A549 (cell line): ENCODE measurements around the gene MAP6. TPM values are rescaled to one million over a fixed set of nuclear protein-coding genes. Genes with fewer than 3 reads are reported as not detected.

ENCODE experiments used
- ATAC-seq, 2 experiments: fragments of 200-7000 bp in 1 of 2; fragments of >200 bp in 1 of 2; cut with Nextera tagmentation in 1 of 2; cut with Tn5 transposase in 1 of 2; 3 replicates each; pipeline versions ENCODE4 v1.8.0 to v1.9.1; 2018 to 2020; ENCODE audit warnings: mild to moderate bottlenecking in 1 of 2, moderate library complexity in 1 of 2
- CTCF ChIA-PET: fragments of 300-600 bp; sonication (Branson Sonifier 250); formaldehyde crosslinking; extraction: SDS; loops from one replicate; lab custom pipeline; 2021; ENCODE audit warnings: antibody characterized with exemption, inconsistent platforms; lab: Yijun Ruan, JAX
- POLR2A ChIA-PET: fragments of 350-600 bp; formaldehyde crosslinking; extraction: SDS; loops from one replicate; lab custom pipeline; 2021; ENCODE audit warnings: antibody characterized with exemption, inconsistent platforms; lab: Yijun Ruan, JAX
- DNase-seq, 2 experiments: peaks; one replicate each; pipeline versions ENCODE4 v3.0.0 to v3.0.0-alpha.2; 2011 to 2016; ENCODE audit warnings: low read depth in 1 of 2, low spot score in 1 of 2
- FAIRE-seq: peaks from 2 replicates; lab custom pipeline; 2011; peaks lifted over from hg19 to GRCh38; lab: Jason Lieb, UNC
- H3K27ac ChIP-seq, 2 experiments: fragments of >200 bp; sonication (Bioruptor Twin); formaldehyde crosslinking; 3 replicates each; pipeline ENCODE4 v1.5.1; 2016 to 2017
- H3K4me1 ChIP-seq: fragments of >200 bp; sonication (Bioruptor Twin); formaldehyde crosslinking; 3 replicates; pipeline ENCODE4 v1.6.1; 2016
- H3K4me2 ChIP-seq: fragments of >200 bp; sonication (Bioruptor Twin); formaldehyde crosslinking; 3 replicates; pipeline ENCODE4 v1.6.1; 2016
- H3K4me3 ChIP-seq: fragments of >200 bp; sonication (Bioruptor Twin); formaldehyde crosslinking; 3 replicates; pipeline ENCODE4 v1.5.1; 2016
- H3K9me3 ChIP-seq: fragments of >200 bp; sonication (Bioruptor Twin); formaldehyde crosslinking; 3 replicates; pipeline ENCODE4 v1.6.1; 2016
- CBX2 ChIP-seq: fragments of 200-600 bp; sonication (generic); IDR thresholded peaks from 2 replicates; pipeline ENCODE4 v1.6.1; 2016; ENCODE audit warnings: low read depth, mild to moderate bottlenecking, borderline replicate concordance
- CBX8 ChIP-seq: fragments of 200-600 bp; sonication (generic); IDR thresholded peaks from 2 replicates; pipeline ENCODE4 v1.6.1; 2016
- CHD2 ChIP-seq: fragments of 150-350 bp; IDR thresholded peaks from 2 replicates; pipeline ENCODE4 v1.6.1; 2014; ENCODE audit warnings: low read length; ENCODE audit not compliant: partially characterized antibody
- CHD4 ChIP-seq: fragments of 200-600 bp; sonication (generic); IDR thresholded peaks from 2 replicates; pipeline ENCODE4 v1.6.1; 2016; ENCODE audit warnings: antibody characterized with exemption, mild to moderate bottlenecking, borderline replicate concordance
- EHMT2 ChIP-seq: fragments of 200-600 bp; sonication (generic); IDR thresholded peaks from 2 replicates; pipeline ENCODE4 v1.6.1; 2016; ENCODE audit warnings: antibody characterized with exemption, low read depth, mild to moderate bottlenecking, moderate library complexity
- ESRRA ChIP-seq: fragments of 150-350 bp; IDR thresholded peaks from 2 replicates; pipeline ENCODE4 v1.6.1; 2014; ENCODE audit warnings: mild to moderate bottlenecking, low read length, borderline replicate concordance
- FOSL2 ChIP-seq, 2 experiments: fragments of 450-650 bp in 1 of 2; fragments of >200 bp in 1 of 2; sonication (Bioruptor Twin) in 1 of 2; formaldehyde crosslinking; IDR thresholded peaks; 2 replicates each; pipeline versions ENCODE4 v1.5.0 to v1.6.1; 2016 to 2020; ENCODE audit warnings: mild to moderate bottlenecking in 1 of 2, moderate library complexity in 1 of 2
- GATA3 ChIP-seq: IDR thresholded peaks from 2 replicates; pipeline ENCODE4 v1.6.1; 2012; ENCODE audit warnings: borderline replicate concordance
- HDAC2 ChIP-seq: fragments of 200-600 bp; sonication (generic); IDR thresholded peaks from 2 replicates; pipeline ENCODE4 v1.6.1; 2016
- HEYL ChIP-seq: fragments of 250-450 bp; sonication (Bioruptor Pico); IDR thresholded peaks from 2 replicates; pipeline ENCODE4 v1.8.0; 2021; ENCODE audit warnings: mild to moderate bottlenecking, moderate library complexity
- HOXB13 ChIP-seq: fragments of 250-450 bp; sonication (Bioruptor Pico); IDR thresholded peaks from 2 replicates; pipeline ENCODE4 v1.5.0; 2020; ENCODE audit warnings: low read depth, mild to moderate bottlenecking, moderate library complexity
- KDM5A ChIP-seq: fragments of 200-600 bp; sonication (generic); IDR thresholded peaks from 2 replicates; pipeline ENCODE4 v1.6.1; 2016; ENCODE audit warnings: antibody characterized with exemption, mild to moderate bottlenecking
- NPAS2 ChIP-seq: fragments of 250-450 bp; sonication (Bioruptor Pico); IDR thresholded peaks from 2 replicates; pipeline ENCODE4 v1.8.0; 2022; ENCODE audit warnings: mild to moderate bottlenecking, moderate library complexity, borderline replicate concordance
- PHF8 ChIP-seq: fragments of 200-600 bp; sonication (generic); IDR thresholded peaks from 2 replicates; pipeline ENCODE4 v1.6.1; 2016; ENCODE audit warnings: low read depth, mild to moderate bottlenecking, antibody characterized with exemption, moderate library complexity, borderline replicate concordance
- POLR2AphosphoS2 ChIP-seq: conservative IDR thresholded peaks from 2 replicates; pipeline ENCODE4 v1.6.1; 2012; ENCODE audit warnings: low read length, improper control_type of control experiment, inconsistent platforms
- RARB ChIP-seq: fragments of 250-450 bp; sonication (Bioruptor Pico); IDR thresholded peaks from 2 replicates; pipeline ENCODE4 v1.8.0; 2021; ENCODE audit warnings: mild to moderate bottlenecking, moderate library complexity
- RNF2 ChIP-seq: fragments of 200-600 bp; sonication (generic); IDR thresholded peaks from 2 replicates; pipeline ENCODE4 v1.6.1; 2016; ENCODE audit warnings: low read depth, mild to moderate bottlenecking, antibody characterized with exemption, moderate library complexity, borderline replicate concordance
- ZC3H11A ChIP-seq: fragments of 450-650 bp; IDR thresholded peaks from 2 replicates; pipeline ENCODE4 v1.6.1; 2014; ENCODE audit warnings: antibody characterized with exemption, mild to moderate bottlenecking
- ZNF302 ChIP-seq: fragments of 250-450 bp; sonication (Bioruptor Pico); IDR thresholded peaks from 2 replicates; pipeline ENCODE4 v1.9.0; 2021; ENCODE audit warnings: inconsistent platforms, mild to moderate bottlenecking, moderate library complexity
- WGBS: methylation state at CpG from one replicate; pipeline ENCODE4 v1.1.6; 2017; ENCODE audit errors: missing lambda C conversion rate; 5-methylcytosine and 5-hydroxymethylcytosine counted together
- polyA plus RNA-seq, 4 experiments: library from polyadenylated mRNA; depleted of rRNA in 3 of 4; stranded (reverse); fragments of >200 nt; fragmentation: RNase III in 1 of 4; extraction: RNeasy Plus Mini Kit Qiagen cat#74134 plus additional on column Dnase treatment in 1 of 4; gene quantifications; 2 replicates in 3 of 4; 3 replicates in 1 of 4; pipeline ENCODE4 v1.2.3, GENCODE V29; 2011 to 2017
- TF ChIP-seq, protein P1 (sequence below): fragments of 250-450 bp; sonication (Bioruptor Pico); IDR thresholded peaks from 2 replicates; pipeline ENCODE4 v1.5.0; 2021; ENCODE audit warnings: mild to moderate bottlenecking, moderate library complexity, borderline replicate concordance
- TF ChIP-seq, protein P2 (sequence below): IDR thresholded peaks from 2 replicates; pipeline ENCODE4 v1.6.1; 2012
- TF ChIP-seq, protein P3 (sequence below): fragments of >200 bp; sonication (Bioruptor Twin); formaldehyde crosslinking; IDR thresholded peaks from 2 replicates; pipeline ENCODE4 v1.6.1; 2016
- TF ChIP-seq, protein P4 (sequence below): fragments of 150-350 bp; IDR thresholded peaks from 2 replicates; pipeline ENCODE4 v1.6.1; 2014; ENCODE audit warnings: low read depth, mild to moderate bottlenecking, low read length
- TF ChIP-seq, protein P5 (sequence below): fragments of >200 bp; sonication (Bioruptor Twin); formaldehyde crosslinking; IDR thresholded peaks from 3 replicates; pipeline ENCODE4 v1.6.1; 2016
- TF ChIP-seq, protein P6 (sequence below): fragments of 200-600 bp; sonication (generic); IDR thresholded peaks from 2 replicates; pipeline ENCODE4 v1.6.1; 2016; ENCODE audit warnings: antibody characterized with exemption, mild to moderate bottlenecking, moderate library complexity

MAP6 gene
- polyA plus RNA-seq, 2 of the 4 experiments (the other 2 are of a cell fraction): 1.1 to 2.1 TPM

DNA sequence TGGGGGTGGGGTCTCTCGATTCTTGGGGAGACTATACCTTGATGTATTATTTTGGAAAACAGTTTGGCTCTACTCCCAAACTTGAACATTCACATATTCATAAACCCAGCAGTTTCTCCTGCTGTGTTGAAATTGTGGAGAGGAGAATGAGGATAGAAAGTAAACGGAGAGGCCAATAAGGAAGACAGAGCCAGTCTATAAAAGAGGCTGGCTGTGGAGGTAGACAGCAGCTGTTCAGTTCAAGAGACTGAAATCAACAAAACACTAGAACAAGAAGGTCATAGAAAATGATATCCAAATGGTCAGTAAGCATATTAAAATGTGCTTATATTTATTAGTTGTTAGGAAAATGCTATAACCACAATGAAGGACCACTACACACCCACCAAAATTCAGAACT, 46.9 kb upstream of the MAP6 start (continued):
- TF ChIP-seq, protein P1, sequence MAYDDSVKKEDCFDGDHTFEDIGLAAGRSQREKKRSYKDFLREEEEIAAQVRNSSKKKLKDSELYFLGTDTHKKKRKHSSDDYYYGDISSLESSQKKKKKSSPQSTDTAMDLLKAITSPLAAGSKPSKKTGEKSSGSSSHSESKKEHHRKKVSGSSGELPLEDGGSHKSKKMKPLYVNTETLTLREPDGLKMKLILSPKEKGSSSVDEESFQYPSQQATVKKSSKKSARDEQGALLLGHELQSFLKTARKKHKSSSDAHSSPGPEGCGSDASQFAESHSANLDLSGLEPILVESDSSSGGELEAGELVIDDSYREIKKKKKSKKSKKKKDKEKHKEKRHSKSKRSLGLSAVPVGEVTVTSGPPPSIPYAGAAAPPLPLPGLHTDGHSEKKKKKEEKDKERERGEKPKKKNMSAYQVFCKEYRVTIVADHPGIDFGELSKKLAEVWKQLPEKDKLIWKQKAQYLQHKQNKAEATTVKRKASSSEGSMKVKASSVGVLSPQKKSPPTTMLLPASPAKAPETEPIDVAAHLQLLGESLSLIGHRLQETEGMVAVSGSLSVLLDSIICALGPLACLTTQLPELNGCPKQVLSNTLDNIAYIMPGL (CRISPR knock-in tag): no peak
- TF ChIP-seq FOSL2 (IDR thresholded peaks at IDR 0.05): no peak
- TF ChIP-seq FOSL2 (CRISPR knock-in tag; IDR thresholded peaks at IDR 0.05): no peak
- no peak for TF ChIP-seq KDM5A
- TF ChIP-seq, protein P2, sequence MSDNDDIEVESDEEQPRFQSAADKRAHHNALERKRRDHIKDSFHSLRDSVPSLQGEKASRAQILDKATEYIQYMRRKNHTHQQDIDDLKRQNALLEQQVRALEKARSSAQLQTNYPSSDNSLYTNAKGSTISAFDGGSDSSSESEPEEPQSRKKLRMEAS: no peak
- no peak for TF ChIP-seq PHF8
- TF ChIP-seq HDAC2: no peak
- TF ChIP-seq POLR2AphosphoS2: no peak
- TF ChIP-seq CBX8: no peak
- TF ChIP-seq CBX2: no peak

- H3K9me3 ChIP-seq: no peaks in the 10 kb centered on the region
- TF ChIP-seq EHMT2 (no peak), ZC3H11A (no peak), ESRRA (no peak), CHD2 (no peak), CHD4 (no peak), HEYL (CRISPR knock-in tag) (no peak), RNF2 (no peak), ZNF302 (CRISPR knock-in tag) (no peak), GATA3 (no peak), KDM5A (no peak), RARB (CRISPR knock-in tag) (no peak), NPAS2 (CRISPR knock-in tag) (no peak), HDAC2 (no peak), PHF8 (no peak), HOXB13 (CRISPR knock-in tag) (no peak)
- TF ChIP-seq, protein P3, sequence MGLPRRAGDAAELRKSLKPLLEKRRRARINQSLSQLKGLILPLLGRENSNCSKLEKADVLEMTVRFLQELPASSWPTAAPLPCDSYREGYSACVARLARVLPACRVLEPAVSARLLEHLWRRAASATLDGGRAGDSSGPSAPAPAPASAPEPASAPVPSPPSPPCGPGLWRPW: no peak
- TF ChIP-seq, protein P4, sequence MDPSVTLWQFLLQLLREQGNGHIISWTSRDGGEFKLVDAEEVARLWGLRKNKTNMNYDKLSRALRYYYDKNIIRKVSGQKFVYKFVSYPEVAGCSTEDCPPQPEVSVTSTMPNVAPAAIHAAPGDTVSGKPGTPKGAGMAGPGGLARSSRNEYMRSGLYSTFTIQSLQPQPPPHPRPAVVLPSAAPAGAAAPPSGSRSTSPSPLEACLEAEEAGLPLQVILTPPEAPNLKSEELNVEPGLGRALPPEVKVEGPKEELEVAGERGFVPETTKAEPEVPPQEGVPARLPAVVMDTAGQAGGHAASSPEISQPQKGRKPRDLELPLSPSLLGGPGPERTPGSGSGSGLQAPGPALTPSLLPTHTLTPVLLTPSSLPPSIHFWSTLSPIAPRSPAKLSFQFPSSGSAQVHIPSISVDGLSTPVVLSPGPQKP: no peak
- TF ChIP-seq, protein P5, sequence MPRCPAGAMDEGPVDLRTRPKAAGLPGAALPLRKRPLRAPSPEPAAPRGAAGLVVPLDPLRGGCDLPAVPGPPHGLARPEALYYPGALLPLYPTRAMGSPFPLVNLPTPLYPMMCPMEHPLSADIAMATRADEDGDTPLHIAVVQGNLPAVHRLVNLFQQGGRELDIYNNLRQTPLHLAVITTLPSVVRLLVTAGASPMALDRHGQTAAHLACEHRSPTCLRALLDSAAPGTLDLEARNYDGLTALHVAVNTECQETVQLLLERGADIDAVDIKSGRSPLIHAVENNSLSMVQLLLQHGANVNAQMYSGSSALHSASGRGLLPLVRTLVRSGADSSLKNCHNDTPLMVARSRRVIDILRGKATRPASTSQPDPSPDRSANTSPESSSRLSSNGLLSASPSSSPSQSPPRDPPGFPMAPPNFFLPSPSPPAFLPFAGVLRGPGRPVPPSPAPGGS: no peak
- TF ChIP-seq, protein P6, sequence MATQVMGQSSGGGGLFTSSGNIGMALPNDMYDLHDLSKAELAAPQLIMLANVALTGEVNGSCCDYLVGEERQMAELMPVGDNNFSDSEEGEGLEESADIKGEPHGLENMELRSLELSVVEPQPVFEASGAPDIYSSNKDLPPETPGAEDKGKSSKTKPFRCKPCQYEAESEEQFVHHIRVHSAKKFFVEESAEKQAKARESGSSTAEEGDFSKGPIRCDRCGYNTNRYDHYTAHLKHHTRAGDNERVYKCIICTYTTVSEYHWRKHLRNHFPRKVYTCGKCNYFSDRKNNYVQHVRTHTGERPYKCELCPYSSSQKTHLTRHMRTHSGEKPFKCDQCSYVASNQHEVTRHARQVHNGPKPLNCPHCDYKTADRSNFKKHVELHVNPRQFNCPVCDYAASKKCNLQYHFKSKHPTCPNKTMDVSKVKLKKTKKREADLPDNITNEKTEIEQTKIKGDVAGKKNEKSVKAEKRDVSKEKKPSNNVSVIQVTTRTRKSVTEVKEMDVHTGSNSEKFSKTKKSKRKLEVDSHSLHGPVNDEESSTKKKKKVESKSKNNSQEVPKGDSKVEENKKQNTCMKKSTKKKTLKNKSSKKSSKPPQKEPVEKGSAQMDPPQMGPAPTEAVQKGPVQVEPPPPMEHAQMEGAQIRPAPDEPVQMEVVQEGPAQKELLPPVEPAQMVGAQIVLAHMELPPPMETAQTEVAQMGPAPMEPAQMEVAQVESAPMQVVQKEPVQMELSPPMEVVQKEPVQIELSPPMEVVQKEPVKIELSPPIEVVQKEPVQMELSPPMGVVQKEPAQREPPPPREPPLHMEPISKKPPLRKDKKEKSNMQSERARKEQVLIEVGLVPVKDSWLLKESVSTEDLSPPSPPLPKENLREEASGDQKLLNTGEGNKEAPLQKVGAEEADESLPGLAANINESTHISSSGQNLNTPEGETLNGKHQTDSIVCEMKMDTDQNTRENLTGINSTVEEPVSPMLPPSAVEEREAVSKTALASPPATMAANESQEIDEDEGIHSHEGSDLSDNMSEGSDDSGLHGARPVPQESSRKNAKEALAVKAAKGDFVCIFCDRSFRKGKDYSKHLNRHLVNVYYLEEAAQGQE: no peak
- TF ChIP-seq, all 56 proteins: peak for 0
- POLR2A ChIA-PET: no interaction called here
- no peak overlapping the region for H3K4me3 ChIP-seq
- no peak overlapping the region for H3K27ac ChIP-seq
- CTCF ChIA-PET: interaction anchor here (0.6 to 4.9 kb wide), 7 partner anchors 8 to 268 kb away, joined by 3 to 26 read pairs (median 3); no protein-coding TSS in a partner anchor
- DNase-seq (no peak), FAIRE-seq (no peak), ATAC-seq (no peak)
- no peak overlapping the region for H3K4me2 ChIP-seq
- 65% methylated on average over 9 of the region's 9 CpGs for WGBS
- H3K4me1 ChIP-seq: no peaks in the 10 kb centered on the region
Observed at GRCh38 chr11:75714211-75714610, 45.4 kb upstream of the MAP6 start.
